Smooth muscle cell of the coronary artery (primary cell): Measurements from ENCODE around the gene GABARAP. TPM values are rescaled to one million over a fixed set of nuclear protein-coding genes. Genes with fewer than 3 reads are reported as not detected.

Source experiments
- total RNA-seq: library from RNA; depleted of rRNA; stranded (reverse); fragments of >200 nt; gene quantifications from 2 replicates; pipeline ENCODE4 v1.2.3, GENCODE V29; 2014; ENCODE audit warnings: low replicate concordance

The GABARAP gene
- 180 and 222 TPM in 2 replicates for total RNA-seq

DNA sequence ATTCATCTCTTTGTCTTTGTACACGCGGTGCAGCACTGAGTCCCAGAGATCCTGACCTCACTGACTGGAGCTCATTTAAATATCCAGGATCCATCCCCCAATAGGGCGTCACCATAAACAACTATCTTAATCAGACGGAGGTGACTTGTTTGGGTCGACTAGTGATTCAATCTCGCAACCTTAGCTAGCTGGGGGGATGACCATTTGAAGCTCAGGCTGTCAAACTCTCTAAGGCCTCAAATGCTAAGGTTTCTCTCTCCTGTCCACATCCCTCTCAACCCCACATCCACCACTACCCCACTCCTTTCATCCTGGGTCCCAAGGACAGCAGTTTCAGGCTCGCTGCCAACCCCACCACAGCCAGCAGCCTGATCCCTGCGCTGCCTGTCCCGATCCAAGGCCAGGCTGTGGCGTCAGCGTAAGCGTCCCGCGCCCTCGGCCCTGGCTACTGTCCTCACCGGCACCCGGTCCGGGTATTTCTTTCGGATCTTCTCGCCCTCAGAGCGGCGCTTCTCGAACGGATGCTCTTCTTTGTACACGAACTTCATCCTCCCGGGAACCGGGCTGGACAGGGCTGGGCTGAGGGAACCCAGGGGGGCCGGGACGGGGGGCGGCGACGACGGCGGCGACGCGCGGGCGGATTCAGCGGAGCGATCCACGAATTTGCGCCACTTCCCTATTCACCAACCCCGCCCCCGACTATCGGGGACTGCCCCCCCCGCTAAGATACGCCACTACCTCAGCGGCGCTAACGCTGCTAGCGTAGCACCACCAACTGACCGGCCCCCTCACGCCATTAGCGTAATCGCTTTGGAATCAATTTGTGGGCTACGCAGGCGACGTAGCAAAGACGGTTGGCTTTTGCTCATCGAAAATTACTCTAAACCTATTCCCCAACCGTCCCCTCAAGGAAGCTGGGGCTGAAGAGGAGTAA, at the start of gene GABARAP:
Gene GABARAP (minus strand): TSS at position 667 of the 934 bp plus-strand sequence. CDS start 119 bp downstream, at position 548.

DNA sequence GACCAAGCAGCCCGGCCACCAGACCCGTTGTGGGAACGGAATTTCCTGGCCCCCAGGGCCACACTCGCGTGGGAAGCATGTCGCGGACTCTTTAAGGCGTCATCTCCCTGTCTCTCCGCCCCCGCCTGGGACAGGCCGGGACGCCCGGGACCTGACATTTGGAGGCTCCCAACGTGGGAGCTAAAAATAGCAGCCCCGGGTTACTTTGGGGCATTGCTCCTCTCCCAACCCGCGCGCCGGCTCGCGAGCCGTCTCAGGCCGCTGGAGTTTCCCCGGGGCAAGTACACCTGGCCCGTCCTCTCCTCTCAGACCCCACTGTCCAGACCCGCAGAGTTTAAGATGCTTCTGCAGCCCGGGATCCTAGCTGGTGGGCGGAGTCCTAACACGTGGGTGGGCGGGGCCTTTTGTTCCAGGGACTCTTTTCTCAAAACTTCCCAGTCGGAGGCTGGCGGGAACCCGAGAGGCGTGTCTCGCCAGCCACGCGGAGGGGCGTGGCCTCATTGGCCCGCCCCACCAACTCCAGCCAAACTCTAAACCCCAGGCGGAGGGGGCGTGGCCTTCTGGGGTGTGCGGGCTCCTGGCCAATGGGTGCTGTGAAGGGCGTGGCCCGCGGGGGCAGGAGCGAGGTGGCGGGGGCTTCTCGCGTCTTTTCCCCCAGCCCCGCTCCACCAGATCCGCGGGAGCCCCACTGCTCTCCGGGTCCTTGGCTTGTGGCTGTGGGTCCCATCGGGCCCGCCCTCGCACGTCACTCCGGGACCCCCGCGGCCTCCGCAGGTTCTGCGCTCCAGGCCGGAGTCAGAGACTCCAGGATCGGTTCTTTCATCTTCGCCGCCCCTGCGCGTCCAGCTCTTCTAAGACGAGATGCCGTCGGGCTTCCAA, 39.1 kb upstream of the GABARAP start, which contains the start of gene SLC2A4:
Gene SLC2A4 (plus strand): TSS at position 645 of the 879 bp plus-strand sequence. CDS start 217 bp downstream, at position 862.

DNA sequence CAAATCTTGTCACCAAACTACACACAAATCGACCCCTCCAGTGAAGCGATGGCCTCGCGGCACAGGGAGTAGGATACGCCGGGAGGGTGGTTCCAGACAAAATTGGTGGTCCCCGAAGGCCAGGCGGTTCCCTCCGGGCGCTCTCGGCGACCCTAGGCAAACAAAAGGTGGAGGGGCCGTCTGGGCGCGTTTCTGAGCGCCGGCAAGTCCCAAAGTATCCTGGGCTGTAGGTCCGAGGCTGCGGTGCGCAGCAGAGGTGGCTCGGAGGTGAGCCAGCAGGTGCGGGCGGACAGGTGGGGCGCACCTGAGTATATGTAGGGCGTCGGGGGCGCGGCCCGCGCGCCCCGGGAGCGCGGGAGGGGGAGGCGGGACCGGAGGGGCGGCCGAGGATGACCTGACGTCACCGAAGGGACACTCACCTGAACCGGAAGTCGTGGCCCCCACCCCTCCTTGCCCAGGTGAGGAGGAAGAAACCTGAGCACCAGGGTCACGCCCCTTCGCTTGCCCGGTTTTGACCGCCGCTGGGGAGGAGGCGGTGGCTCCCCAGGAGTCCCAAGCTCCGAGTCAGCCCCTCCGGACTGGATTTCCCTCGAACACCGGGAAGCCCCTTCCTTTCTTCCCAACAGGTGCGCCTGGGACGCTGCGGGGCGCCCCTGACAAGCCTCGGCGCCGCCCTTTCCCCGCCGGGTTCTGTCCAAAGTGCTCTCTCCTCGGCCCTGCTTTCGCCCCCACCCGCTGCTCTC, 20.1 kb upstream of the GABARAP start, which contains the start of gene CLDN7:
Gene CLDN7 (minus strand): TSS at position 287 of the 743 bp plus-strand sequence. CDS start 435 bp downstream, outside the sequence.

GRCh38 chr17:7252176-7253043, 10.2 kb upstream of the GABARAP start, which contains the start of gene ELP5:
ELP5 (plus strand) TSS chr17:7252215; CDS start chr17:7252551, 336 bp downstream.

GRCh38 chr17:7251661-7252175, 9.5 kb upstream of the GABARAP start, which contains the start of gene CTDNEP1:
CTDNEP1 (minus strand) TSS chr17:7251734; CDS start chr17:7251296, 438 bp downstream.

GRCh38 chr17:7239091-7240027, 2.9 kb downstream of the GABARAP start, which contains the start of gene PHF23:
PHF23 (minus strand) TSS chr17:7239457; CDS start chr17:7239279, 178 bp downstream.

DNA sequence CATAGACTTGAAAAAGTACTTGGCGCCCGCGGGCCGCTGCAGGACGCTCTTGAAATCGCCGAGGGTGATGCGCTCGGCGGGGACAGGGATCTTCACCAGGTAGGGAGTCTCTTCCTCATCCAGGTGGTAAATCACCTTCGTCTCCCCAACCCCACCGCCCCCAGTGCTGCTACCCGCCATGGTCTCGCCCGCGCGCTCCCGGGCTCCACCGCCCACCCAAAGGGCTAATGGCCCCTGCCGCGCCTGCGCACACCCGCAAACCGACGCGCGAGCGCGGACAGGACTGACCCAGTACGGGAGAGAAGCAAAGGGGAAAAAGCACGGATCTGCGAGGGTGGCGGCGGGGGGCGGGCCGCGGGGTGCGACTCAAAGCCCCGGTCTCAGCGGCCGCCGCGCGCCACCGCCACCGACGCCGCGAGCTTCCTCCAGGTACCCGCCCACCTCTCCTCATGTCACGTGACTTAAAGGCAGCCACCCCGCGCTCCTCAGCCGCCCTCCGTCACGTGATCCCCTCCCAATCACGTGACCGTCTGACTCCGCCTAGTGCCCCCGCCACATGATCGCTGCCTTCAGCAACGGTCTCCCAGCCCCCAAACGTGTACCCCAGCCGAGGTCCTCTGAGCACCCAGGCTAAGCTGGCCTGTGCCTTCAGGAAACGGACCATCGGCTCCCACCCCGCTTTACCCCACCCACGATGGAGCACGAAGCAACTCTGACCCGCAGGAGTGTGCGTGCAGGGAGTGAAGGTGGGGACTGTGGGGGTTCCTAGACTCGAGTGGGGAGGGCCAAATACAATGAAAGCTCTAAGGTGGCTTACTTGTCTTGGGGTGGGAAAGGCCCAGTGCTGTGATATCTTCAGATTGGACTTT, 7.9 kb downstream of the GABARAP start, which contains the start of gene DVL2:
Gene DVL2 (minus strand): TSS at position 435 of the 869 bp plus-strand sequence. CDS start 255 bp downstream, at position 180.

DNA sequence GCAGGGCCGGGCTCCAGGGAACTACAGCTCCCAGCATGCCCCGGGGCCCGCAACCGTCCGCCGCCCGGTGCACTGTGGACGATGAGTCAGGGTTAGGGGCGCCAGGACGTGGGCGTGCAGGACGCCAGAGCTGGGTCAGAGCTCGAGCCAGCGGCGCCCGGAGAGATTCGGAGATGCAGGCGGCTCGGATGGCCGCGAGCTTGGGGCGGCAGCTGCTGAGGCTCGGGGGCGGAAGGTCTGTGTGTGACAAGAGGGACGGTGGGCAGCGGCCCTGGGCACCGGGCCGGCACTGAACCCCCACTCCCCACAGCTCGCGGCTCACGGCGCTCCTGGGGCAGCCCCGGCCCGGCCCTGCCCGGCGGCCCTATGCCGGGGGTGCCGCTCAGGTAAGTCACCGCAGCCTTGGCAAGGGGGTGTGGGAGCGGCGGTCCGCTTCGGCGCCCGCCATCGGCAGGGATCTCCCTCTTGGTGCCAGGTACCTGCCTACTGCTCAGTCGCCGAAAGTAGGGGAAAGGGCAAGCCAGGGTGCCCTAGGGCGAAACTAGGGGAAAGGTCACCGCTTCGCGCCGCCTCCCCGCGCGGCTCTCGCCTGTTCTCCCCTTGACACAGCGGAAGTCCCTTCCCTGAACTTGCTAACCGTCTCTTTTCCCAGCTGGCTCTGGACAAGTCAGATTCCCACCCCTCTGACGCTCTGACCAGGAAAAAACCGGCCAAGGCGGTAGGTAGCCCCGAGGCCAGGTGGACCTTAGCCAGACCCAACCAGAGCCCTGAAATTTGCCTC, 22.2 kb downstream of the GABARAP start, which contains the start of the genes ACADVL and DLG4:
Gene ACADVL (plus strand): TSS at position 127 of the 781 bp plus-strand sequence. CDS start 47 bp downstream, at position 174.
Gene DLG4 (minus strand): TSS at position 25 of the 781 bp plus-strand sequence.

Other genes starting within 250 kb of the GABARAP start
- gene ALOX12, start 246.4 kb downstream of the GABARAP start, total RNA-seq: under 0.01 TPM in 1 of 2 replicates, not detected in the other
- 23.3 and 44.7 TPM in 2 replicates for gene RNASEK, start 229.8 kb downstream of the GABARAP start, total RNA-seq
- gene BCL6B, start 219.4 kb downstream of the GABARAP start, total RNA-seq: 0.30 and 0.47 TPM in 2 replicates
- gene SLC16A13, start 206.4 kb downstream of the GABARAP start, total RNA-seq: 0.12 and 0.23 TPM in 2 replicates
- gene SLC16A11, start 198.4 kb downstream of the GABARAP start, total RNA-seq: 0.08 and 0.12 TPM in 2 replicates
- gene CLEC10A, start 162.2 kb downstream of the GABARAP start, total RNA-seq: 0.70 TPM in 1 of 2 replicates, not detected in the other
- gene ASGR2, start 127.6 kb downstream of the GABARAP start, total RNA-seq: not detected in 2 replicates
- under 0.01 and 0.68 TPM in 2 replicates for gene ASGR1, start 63.1 kb downstream of the GABARAP start, total RNA-seq
- 8.3 and 20.8 TPM in 2 replicates for gene DLG4, start 22.6 kb downstream of the GABARAP start, total RNA-seq
- gene ACADVL, start 22.5 kb downstream of the GABARAP start, total RNA-seq: 248 and 288 TPM in 2 replicates
- gene DVL2, start 7.9 kb downstream of the GABARAP start, total RNA-seq: 56.3 and 89.0 TPM in 2 replicates
- gene PHF23, start 3.0 kb downstream of the GABARAP start, total RNA-seq: 38.3 and 41.2 TPM in 2 replicates
- 16.7 and 21.2 TPM in 2 replicates for gene CTDNEP1, start 9.3 kb upstream of the GABARAP start, total RNA-seq
- 20.6 and 25.9 TPM in 2 replicates for gene ELP5, start 9.8 kb upstream of the GABARAP start, total RNA-seq
- gene CLDN7, start 20.0 kb upstream of the GABARAP start, total RNA-seq: 0.70 and 1.6 TPM in 2 replicates
- gene SLC2A4, start 39.3 kb upstream of the GABARAP start, total RNA-seq: 0.08 and 0.12 TPM in 2 replicates
- gene YBX2, start 52.2 kb upstream of the GABARAP start, total RNA-seq: not detected in 2 replicates
- 688 and 774 TPM in 2 replicates for gene EIF5A, start 65.2 kb upstream of the GABARAP start, total RNA-seq
- 21.7 and 32.9 TPM in 2 replicates for gene GPS2, start 72.9 kb upstream of the GABARAP start, total RNA-seq
- 16.8 and 28.4 TPM in 2 replicates for gene NEURL4, start 86.9 kb upstream of the GABARAP start, total RNA-seq
- 1.3 and 4.3 TPM in 2 replicates for gene ACAP1, start 94.1 kb upstream of the GABARAP start, total RNA-seq
- gene KCTD11, start 109.7 kb upstream of the GABARAP start, total RNA-seq: 4.9 and 10.4 TPM in 2 replicates
- gene TMEM95, start 112.7 kb upstream of the GABARAP start, total RNA-seq: not detected in 2 replicates
- 0.08 and 0.35 TPM in 2 replicates for gene TNK1, start 138.6 kb upstream of the GABARAP start, total RNA-seq
- 8.5 and 23.2 TPM in 2 replicates for gene PLSCR3, start 152.1 kb upstream of the GABARAP start, total RNA-seq
- gene TMEM256, start 161.6 kb upstream of the GABARAP start, total RNA-seq: 42.7 and 135 TPM in 2 replicates
- gene NLGN2, start 165.4 kb upstream of the GABARAP start, total RNA-seq: 3.7 and 5.0 TPM in 2 replicates
- not detected in 2 replicates for gene SPEM1, start 177.9 kb upstream of the GABARAP start, total RNA-seq
- not detected in 2 replicates for gene SPEM2, start 183.2 kb upstream of the GABARAP start, total RNA-seq
- not detected in 2 replicates for gene SPEM3, start 186.4 kb upstream of the GABARAP start, total RNA-seq
- gene TMEM102, start 193.0 kb upstream of the GABARAP start, total RNA-seq: 0.94 and 4.4 TPM in 2 replicates
- gene FGF11, start 197.1 kb upstream of the GABARAP start, total RNA-seq: 2.6 and 5.4 TPM in 2 replicates
- gene CHRNB1, start 202.6 kb upstream of the GABARAP start, total RNA-seq: 7.1 and 9.6 TPM in 2 replicates
- 9.2 and 9.8 TPM in 2 replicates for gene ZBTB4, start 237.2 kb upstream of the GABARAP start, total RNA-seq
- gene SLC35G6, start 239.0 kb upstream of the GABARAP start, total RNA-seq: not detected in 2 replicates
- gene POLR2A, start 241.9 kb upstream of the GABARAP start, total RNA-seq: 62.8 and 87.6 TPM in 2 replicates